Mesenteric fat pad (tissue), 1 donor: Measurements from ENCODE around the gene RRAD. TPM values are rescaled to one million over a fixed set of nuclear protein-coding genes. Genes with fewer than 3 reads are reported as not detected.
"Not testable (repeated sequence)": the region's sequence is repeated elsewhere in the genome, so short reads cannot be mapped to it uniquely, and the experiment has no call there.

ENCODE experiments used
- DNase-seq: peaks from one replicate; pipeline ENCODE4 v3.0.0-alpha.2; 2020; ENCODE audit warnings: low spot score
- long read RNA-seq: library from polyadenylated mRNA; unstranded; transcript quantifications from one replicate; pipeline ENCODE4 v2.0.0, GENCODE V29; 2020
- total RNA-seq: library from RNA; stranded (reverse); fragmentation: NEBNext Ultra II Directional; extraction: Animal tissue kit (Norgen Biotek cat#: 25700); gene quantifications from one replicate; pipeline ENCODE4 v1.2.1, GENCODE V29; 2021
- donor health status: DM: yes; HTN: yes; CAD: no.

The RRAD gene
- total RNA-seq: 3.4 TPM
- long read RNA-seq, partial matches to known transcripts: 2 of 2 reads
- long read RNA-seq, other reads (novel, unspliced or antisense): 0 of 2 reads

- DNase-seq: no peak
Measured at GRCh38 chr16:66925322-66925840, at the start of gene RRAD. Gene RRAD, minus strand, starts transcription at chr16:66925535. Its CDS starts 356 bp downstream, at chr16:66925179.

- DNase-seq: not testable (repeated sequence)
Measured at GRCh38 chr16:66974932-66975246, 49.6 kb upstream of the RRAD start.

- not testable (repeated sequence) for DNase-seq
Measured at GRCh38 chr16:66974156-66974931, 49.0 kb upstream of the RRAD start.

- no peak for DNase-seq
Measured at GRCh38 chr16:66973716-66974115, 48.4 kb upstream of the RRAD start.

- no peak for DNase-seq
Measured at GRCh38 chr16:66972983-66973382, 47.6 kb upstream of the RRAD start.

GRCh38 chr16:66970775-66971720, 45.7 kb upstream of the RRAD start:
- no peak for DNase-seq

GRCh38 chr16:66968847-66969246, 43.5 kb upstream of the RRAD start:
- no peak for DNase-seq

GRCh38 chr16:66964049-66964448, 38.7 kb upstream of the RRAD start:
- DNase-seq: no peak

- no peak for DNase-seq
Measured at GRCh38 chr16:66961914-66962313, 36.6 kb upstream of the RRAD start.

GRCh38 chr16:66961065-66961744, 35.9 kb upstream of the RRAD start, which contains the start of gene CES3:
Gene CES3, plus strand, starts transcription at chr16:66961266. Its CDS starts 42 bp downstream, at chr16:66961308.
- DNase-seq: no peak

- DNase-seq: no peak
Measured at GRCh38 chr16:66960270-66960669, 34.9 kb upstream of the RRAD start.

- DNase-seq: no peak
Measured at GRCh38 chr16:66959704-66960161, 34.4 kb upstream of the RRAD start.

- DNase-seq: no peak
Measured at GRCh38 chr16:66958857-66959703, 33.7 kb upstream of the RRAD start.

- DNase-seq: not testable (repeated sequence)
Measured at GRCh38 chr16:66956154-66956457, 30.8 kb upstream of the RRAD start.

- DNase-seq: not testable (repeated sequence)
Measured at GRCh38 chr16:66955363-66956153, 30.2 kb upstream of the RRAD start.

- no peak for DNase-seq
Measured at GRCh38 chr16:66954097-66954659, 28.8 kb upstream of the RRAD start.

GRCh38 chr16:66953462-66954096, 28.2 kb upstream of the RRAD start:
- DNase-seq: no peak

GRCh38 chr16:66952430-66953110, 27.2 kb upstream of the RRAD start:
- DNase-seq: no peak
